HG03095 (cell line): Measurements from ENCODE around the gene SAMD9L.
A peak's percentile ranks its signal among the peaks of the same experiment; 100 is the strongest.

Experiments
- ATAC-seq: cut with Tn5 transposase; IDR thresholded peaks from one replicate; pipeline ENCODE4 v1.9.1; 2021; ENCODE audit warnings: moderate library complexity; ENCODE audit not compliant: unreplicated experiment

The SAMD9L gene

DNA sequence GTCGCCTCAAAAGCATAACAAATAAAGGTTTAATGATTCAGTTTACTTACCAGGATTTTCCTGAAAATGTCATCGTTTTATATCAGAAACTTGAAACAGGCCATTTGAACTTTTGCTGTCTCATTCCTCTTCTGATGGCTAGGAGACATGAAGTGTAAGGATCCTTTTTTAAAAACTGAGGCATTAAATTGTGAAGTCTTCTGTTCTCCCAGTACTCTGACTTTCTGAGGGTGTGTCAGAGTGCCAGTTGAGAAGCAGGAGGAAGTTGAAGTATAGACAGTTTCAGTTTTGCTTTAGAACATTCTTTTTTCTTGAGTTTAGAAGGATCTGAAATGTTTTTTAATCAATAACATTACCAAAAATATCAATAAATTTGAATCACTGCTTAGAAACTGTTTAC is at the start of gene SAMD9L:
Gene SAMD9L (minus strand): TSS at position 242 of the 400 bp plus-strand sequence. CDS start 12,414 bp downstream, outside the sequence.
- peak; percentile 56 for ATAC-seq

DNA sequence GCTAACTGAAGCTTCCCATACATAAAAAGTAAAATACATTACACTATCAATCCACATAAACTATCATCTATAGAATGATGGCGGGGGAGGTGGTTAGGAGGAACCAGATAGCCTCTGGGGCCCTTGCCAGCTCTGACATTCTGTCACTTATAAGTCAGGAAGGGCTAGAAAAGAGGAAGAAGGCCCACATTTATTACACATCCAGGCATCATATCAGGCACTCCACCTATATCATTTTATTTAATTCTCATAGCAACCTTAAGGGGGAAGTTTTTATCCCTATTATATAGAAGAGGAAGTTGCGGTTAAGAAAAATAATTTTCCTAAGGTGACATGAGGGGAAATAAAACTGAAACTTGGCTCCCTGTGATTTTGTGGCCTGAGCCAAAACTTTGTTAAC is 48.2 kb upstream of the SAMD9L start:
- ATAC-seq: no peak

DNA sequence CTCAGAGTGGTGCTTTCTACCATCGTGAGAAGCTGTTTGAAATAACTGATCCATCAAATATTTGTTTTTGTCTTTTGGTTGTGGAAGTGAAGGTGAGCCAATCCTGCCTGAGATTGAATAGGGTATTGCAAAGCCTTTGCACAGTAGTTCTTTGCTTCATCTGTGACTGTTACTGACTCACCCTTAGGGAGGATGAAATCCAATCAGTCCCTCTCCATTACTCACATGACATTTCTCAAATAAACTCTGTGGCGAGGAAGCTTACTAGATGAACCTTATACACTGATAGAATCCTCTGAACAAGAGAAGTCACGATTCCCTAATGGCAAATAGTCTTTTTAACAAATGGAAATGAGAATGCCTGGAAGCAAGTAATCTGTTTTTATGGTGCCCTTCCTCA is 46.2 kb upstream of the SAMD9L start:
- no peak for ATAC-seq

DNA sequence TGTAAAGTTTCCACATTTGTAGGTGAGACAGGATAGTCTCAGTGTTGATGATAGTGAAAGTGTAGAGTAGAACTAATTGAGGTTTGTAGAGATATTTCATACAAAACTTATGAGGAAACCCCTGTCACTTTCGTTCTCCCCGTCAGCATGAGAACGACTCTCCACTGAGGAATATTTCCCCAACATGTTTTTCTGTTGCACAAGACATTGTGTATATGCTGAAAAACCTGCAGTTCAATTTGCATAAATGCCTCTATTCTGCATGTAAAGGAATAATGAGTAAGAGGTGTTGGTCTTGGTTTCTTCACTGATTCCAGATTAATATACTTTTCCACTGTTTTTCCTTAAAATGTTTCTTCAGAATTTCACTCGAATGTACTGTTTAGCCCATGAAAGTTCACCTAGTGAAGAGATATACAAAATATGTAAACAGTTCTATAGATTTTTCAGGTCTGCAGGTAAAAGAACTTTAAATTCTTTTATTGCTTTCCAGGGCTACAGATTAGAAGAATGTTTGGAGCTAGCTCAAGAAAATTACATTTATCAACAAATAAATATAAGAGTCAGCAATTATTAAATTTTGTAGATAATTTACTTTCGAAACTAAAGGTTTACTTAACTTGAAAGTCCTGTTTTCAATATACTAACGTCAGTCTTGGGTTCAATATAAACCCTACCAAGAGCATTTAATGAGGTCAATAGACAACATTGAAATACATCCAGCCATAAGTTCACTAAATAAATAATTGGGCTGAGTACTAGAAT is 40.9 kb upstream of the SAMD9L start:
- no peak for ATAC-seq

DNA sequence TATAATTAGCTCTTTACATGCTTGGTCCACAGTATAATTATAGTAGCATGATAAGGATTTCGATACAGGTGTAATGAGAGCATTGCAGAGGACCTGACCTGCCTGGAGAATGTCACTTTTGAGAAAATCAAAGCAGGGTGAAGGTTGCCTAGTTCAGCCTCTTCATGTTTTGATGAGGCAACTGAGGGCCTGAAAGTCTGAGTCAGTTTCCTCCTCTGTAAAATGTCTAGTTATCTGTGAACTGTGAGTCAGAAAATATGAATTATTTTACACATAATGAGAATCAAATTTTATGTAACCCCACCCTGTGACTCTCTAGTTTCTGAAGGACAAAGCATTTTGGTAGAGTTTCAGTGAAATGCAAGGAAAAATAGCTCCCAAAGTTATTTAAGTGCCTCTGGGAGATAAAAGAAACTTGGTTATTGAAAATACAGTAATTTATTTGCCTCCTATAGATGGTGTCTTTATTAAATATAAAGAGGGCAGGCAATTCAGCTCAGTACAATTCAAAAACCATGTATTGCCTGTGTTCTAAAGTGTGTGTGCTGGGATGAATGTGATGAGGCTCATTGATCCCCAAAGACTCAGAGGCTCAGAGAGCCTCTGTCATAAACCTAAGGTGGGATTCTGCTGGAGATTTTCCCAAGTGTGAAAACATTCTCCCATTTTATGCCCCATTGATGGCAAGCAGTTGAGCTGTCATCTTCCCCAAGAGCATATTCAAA is 37.3 kb upstream of the SAMD9L start:
- no peak for ATAC-seq

DNA sequence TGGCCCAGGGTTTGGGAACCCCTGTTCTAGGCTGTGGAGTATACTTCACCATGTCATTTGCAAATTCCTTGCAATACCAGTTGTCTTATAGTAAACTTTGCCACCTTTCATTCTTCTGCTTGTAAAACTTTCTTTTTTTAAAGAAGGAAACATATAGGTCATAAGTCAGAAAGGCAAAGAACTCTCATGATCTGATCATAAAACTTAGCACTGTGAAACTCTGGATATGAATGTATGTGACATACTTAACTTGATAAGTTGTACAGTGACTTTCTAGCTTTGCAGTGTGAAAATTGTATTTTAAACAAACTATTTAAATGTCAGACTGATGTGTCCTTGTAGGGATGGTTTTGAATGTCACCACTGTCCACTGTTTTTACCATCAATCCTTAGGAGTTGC is 31.0 kb upstream of the SAMD9L start:
- no peak for ATAC-seq

DNA sequence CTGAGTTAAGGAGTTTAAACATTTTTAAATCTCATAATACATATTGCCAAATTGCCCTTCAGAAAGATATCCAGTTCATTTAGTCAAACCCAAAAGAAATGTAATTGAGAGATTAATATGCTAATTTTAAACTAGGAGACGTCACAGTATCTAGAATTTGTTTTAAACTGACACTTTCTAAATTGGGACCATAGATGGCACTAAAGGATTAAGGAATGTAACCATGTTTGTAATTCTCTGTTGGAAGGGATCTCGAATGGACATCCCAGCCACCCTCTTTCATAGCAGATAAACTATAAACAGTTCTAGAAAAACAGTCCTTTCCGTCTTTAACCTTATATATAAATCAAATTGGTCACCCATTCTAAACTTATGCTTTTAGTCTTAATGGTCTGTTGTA is 30.0 kb upstream of the SAMD9L start:
- no peak for ATAC-seq

DNA sequence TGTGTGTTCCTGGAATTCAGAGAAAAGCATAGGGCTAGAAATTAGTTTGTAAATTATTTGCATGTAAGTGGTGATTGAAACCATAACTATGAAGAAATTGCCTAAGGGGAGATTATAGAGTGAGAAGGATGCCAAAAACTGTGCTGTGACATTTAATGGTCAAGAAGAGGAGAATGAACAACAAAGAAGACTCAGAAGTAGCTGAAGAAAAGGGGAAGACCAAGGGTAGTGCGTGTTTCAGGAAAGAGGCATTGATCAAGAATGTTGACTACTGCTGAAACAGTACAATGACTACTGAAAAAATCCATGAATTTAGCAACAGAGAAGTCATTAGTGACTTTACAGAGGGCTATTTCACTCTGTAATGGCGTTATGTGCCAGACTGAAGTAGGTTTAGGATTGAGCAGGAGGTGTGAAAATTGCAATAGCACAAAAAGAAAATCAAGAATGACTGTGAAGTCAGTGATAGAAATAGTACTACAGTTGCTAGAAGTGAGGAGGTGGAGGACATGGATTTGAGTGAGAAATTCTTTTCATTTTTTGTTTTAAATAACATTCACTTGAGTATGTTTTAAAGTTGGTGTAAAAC is 28.9 kb upstream of the SAMD9L start:
- ATAC-seq: no peak

DNA sequence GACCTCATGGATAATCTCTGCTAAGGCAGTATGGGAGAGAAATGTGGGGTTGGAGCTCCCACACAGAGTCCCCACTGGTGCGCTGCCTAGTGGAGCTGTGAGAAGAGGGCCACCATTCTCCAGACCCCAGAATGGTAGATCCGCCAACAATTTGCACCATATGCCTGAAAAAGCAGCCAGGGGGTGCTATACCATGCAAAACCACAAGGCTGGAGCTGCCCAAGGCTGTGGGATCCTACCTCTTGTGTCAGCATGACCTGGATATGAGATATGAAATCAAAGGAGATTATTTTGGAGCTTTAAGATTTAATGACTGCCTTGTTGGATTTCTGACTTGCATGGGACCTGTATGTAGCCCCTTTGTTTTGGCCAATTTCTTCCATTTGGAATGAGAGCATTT is 27.0 kb upstream of the SAMD9L start:
- no peak for ATAC-seq

DNA sequence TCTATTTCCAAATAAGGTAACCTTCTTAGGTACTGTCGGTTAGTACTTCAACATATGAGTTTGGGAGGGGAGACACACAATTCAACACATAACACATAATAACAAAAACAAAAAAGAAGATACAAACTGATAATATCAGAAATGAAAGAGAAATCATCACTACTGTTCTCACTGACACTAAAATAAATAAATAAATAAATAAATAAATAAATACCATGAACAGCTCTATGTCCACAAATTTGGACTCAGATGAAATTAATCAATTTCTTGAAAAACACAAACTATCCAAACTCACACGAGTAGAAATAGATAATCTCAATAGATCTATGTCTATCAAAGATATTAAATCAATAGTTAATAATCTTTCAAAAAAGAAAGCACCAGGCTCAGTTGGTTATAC is 24.5 kb upstream of the SAMD9L start:
- ATAC-seq: no peak

DNA sequence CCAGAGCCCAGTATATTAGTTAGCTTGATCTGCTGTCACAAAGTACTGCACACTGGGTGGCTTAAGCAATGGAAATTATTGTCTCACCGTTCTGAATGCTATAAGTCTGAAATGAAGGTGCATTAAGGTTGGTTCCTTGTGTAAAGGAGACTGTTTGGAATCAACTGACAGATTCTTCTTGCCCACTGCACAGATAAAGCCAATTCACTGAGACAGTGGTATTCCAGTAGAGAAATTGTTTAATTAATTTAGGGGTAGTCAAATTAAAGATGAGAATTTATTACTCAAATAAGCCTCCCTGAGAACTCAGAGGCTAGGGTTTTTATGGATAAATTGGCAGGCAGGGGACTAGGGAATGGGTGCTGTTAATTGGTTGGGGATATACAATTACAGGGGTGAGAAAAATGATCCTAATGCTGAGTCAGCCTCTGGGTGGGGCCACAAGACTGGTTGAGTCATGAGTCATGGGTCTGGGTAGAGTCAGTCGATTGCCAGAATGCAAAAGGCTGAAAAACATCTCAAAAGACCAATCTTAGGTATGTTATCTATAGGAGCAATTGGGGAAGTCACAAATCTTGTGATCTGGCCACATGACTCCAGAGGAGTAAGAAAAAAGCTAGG is 23.5 kb upstream of the SAMD9L start:
- no peak for ATAC-seq

DNA sequence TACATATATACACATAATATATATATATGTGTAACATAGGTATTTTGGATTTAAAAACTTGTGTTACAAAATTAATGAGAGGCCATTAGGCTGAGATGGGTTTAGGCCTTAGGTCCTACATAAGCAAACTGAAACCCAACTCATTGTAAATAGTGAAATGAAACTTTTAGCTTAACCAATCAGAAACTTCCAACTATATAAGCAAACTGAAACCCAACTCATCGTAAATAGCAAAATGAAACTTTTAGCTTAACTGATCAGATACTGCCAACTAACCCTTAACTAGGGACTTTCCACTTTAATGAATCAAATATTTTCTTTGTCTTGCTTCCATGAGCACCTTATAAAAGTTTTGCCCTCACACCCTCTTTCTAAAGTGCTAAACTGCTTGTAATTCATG is 17.3 kb upstream of the SAMD9L start:
- peak; percentile 96 for ATAC-seq

DNA sequence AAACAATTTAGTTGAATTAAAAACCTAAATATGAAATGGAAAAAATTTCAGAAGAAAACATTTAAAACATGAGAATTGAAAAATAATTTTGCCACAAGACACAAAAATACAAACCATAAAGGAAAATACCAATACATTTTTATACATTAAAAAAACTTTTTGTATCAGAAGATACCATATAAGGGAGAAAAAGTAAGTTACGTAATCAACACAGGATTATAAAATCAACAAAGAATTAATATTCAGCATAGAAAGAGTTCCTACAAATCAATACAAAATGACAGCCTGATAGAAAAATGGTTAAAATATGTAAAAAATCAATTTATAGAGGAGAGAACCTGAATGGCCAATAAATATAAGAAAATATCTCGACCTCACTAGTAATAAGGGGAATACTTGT is 16.6 kb upstream of the SAMD9L start:
- no peak for ATAC-seq

DNA sequence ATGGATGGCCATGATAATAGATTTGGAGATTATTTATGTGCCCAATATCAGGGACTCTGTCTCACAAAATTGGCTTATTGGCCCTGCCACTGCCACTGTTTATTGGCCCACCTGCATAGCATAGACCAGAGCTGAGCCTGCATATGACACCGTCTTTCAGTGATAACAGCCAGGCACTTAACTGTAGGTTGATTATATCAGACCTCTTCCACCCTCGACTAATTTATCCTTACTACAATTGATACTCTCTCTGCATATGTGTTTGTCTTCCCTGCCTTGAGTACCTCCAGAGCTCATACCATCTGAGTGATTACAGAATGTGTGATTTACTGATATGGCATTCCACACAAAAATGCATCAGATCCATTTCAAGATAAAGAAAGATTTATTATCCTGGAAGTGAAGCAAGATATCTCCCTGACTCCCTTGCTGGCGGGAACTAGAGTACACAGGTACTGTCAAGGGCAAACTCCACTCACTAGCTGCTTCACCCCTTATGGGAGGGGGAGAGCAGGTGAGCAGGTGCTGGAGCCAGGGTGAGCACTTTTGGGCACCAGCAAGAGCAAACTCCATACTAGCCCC is 13.1 kb upstream of the SAMD9L start:
- ATAC-seq: no peak

DNA sequence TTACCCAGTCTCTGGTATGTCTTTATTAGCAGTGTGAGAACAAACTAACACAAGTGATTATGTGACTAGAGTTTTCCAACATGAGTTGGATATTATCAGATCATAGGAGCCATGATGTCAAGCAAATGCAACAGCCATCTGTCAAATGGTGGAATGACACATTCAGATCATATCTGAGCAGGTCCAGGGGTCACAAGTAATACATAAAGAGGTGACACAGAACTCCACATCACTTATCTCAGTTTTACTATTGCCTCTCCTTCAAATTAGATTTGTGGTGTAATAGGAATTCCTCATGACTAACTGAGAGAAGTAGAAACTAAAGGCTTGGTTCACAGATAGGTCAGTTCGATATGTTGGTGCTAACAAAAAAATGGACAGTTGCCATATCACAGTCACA is 12.2 kb upstream of the SAMD9L start:
- no peak for ATAC-seq

DNA sequence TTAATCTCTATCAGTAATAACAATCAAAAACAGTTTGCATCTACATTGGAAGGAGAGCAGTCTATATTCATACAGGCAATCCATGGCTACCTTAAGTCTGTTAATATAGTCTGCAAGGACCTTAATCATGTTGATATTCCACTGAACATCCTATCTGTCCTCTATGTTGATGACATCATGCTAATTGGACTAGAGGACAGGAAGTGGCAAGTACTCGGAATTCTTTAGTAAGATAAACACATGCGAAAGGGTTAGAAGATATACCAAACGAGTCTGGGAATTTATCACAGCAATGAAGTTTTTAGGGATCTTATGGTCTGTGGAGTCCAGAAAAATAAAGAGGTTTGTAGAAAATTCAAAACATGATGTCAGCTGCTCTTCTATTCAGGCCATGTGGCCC is 11.3 kb upstream of the SAMD9L start:
- no peak for ATAC-seq

DNA sequence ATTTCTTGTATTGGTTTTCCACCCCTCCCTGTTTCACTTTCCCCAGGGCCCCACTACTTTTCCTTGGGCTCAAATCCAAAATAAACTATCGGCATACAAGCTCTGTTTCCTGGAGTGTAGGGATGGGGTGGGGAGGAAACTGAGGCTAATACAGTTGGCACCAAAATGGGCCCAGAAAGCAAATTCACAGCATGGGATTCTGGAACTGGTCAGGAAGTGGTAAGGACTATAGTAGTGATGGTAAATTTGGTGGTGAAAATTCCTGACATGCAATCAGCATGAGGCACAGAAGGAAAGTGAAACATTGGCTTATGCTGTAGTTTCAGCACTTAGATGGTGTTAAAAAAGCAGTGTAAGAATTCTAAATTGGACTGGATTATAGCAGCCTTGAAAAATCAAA is 8.7 kb upstream of the SAMD9L start:
- no peak for ATAC-seq

DNA sequence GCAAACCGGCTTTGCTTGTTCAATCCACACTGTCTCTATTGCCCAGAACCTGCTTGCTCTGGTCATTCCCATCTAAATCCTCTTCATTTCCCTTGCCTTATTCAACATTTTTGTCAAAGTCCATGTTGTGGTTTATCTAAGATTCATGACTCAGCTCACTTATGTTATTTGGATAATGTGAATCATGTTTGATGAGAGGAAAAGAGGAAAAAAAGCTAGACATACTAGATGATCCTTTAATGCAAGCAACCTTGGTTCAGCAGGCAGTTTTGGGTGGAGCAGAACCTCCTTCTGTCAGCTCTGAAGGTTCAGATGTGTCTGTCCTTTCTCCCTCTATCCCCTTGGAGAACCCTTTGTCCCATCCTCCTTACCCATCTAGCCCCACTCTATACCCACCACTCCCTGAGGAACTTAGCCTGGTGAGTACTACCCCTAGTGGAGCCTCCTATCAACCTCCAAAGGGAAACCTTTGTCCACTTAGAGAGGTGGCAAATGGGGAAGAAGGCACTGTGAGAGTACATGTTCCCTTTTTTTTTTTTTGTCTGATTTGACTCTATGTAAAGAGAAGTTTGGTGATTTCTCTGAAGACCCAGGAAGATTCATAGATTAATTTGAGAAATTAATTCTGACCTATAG is 2.1 kb upstream of the SAMD9L start:
- no peak for ATAC-seq

DNA sequence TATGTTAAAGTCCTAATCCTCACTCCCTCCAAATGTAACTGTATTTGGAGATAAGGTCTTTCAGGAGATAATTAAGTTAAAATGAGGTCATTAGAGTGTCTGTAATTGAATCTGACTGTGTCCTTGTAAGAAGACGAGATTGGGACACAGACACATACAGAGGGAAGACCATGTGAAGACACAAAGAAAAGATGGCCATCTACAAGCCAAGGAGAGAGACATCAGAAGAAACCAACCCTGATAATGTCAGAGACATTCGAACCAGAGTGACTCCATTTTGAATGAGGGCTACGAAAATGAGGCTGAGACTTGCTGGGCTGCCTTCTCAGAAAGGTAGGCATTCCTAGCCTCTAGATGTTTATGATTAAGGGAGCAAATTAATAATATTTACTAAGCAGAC is 542 bp upstream of the SAMD9L start:
- no peak for ATAC-seq

DNA sequence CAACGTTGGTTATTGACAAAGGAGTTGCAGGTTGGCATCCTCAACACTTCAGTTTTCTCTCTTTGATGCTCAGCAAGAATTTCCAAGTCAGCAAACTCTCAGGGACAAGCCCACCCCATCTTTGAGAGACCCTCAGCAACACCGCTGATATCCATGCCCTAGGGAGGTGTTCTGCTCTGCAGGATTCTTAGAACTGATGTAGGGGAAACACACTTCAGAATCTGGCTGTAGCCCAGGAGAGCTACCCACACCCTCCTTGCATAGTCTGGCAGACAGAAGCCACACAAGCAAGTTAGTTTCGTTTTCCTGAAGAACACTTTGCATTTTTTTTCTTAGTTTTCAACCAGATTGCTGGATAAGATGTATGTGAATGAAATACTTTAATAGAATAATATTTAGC is 822 bp downstream of the SAMD9L start:
- ATAC-seq: peak; percentile 80
